ENCODE data around the gene KCNJ6. TPM values are rescaled to one million over a fixed set of nuclear protein-coding genes. Genes with fewer than 3 reads are reported as not detected.

KCNJ6 gene
- total RNA-seq, 1 experiment from 2014 or later: not detected

DNA sequence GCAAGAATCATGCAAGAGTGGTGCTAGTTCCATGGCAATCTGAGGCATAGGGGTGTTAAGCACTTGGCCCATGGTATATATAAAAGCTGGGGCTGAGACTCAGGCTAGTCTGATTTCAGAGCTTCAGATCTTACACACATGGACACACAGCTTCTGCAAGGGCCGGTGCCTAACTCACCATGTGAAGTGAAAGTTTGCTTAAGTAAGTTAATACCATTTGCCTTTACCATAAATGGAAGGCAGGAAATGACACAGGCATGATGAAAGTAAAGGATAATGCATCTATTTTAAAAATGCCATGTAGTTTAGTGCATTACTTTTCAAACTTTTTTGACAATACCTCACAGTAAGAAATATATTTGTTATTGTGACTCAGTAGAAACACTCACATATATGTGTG is 122.6 kb downstream of the KCNJ6 start:
- Histone ChIP-seq H3K4me1 (ENCODE audit: insufficient read depth, low read length, poor library complexity, severe bottlenecking) (no peaks in the 10 kb centered on the region), H3K36me3 (ENCODE audit: insufficient read depth, low read length, poor library complexity, severe bottlenecking) (no peaks in the 10 kb centered on the region), H3K27ac (ENCODE audit: low read depth, low read length, poor library complexity, severe bottlenecking) (no peak overlapping the region), H3K4me3 (ENCODE audit: low read depth, low read length, poor library complexity, severe bottlenecking) (no peak overlapping the region), H3K9me3 (ENCODE audit: low read depth, low read length, poor library complexity, severe bottlenecking) (no peaks in the 10 kb centered on the region), H3K27me3 (replicated peaks; ENCODE audit: insufficient read depth, low read depth, low read length, poor library complexity) (peaks cover 44% of the 10 kb centered on the region)
- CTCF ChIA-PET: interaction anchor here (0.8 kb wide), 1 partner anchor 82 kb away, joined by 3 read pairs; no protein-coding TSS in a partner anchor
- POLR2A ChIA-PET (ENCODE audit: low non-redundant PET): no interaction called here
- no peak for DNase-seq (ENCODE audit: low spot score)
- BruUV-seq (replicated peaks): no TSS peak
- intact Hi-C loops (cut with micrococcal nuclease; ENCODE audit: unreplicated experiment): no loop called here
- no peak for TF ChIP-seq CTCF (conservative IDR thresholded peaks at IDR 0.05; ENCODE audit: low read depth, low read length)
- no peak for TF ChIP-seq EZH2 (IDR thresholded peaks at IDR 0.05; ENCODE audit: borderline replicate concordance, low read depth, low read length, poor library complexity, severe bottlenecking)

DNA sequence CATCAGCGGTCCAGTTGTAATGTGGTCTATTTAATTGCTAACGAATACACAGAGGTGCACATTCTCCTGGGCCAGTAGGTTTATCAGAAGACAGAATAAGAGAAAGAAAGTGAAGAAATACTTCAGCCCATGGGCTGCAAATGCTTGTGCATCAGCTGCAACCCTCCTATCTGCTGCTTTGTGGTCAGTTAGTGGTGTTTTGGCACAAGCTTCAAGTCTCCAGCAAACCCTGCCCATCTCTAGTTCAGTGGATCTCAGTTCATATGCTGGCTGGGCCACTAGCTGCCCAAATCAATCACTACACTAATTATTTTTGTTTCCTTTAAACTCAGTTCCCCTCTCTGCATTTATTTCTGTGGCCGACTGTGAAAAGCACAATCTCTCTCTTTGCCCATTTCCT is 124.2 kb downstream of the KCNJ6 start:
- BruUV-seq (replicated peaks): no TSS peak
- H3K27me3 ChIP-seq (replicated peaks; ENCODE audit: insufficient read depth, low read depth, low read length, poor library complexity): peaks cover 32% of the 10 kb centered on the region
- ChIA-PET POLR2A (ENCODE audit: low non-redundant PET) (no interaction called here), CTCF (no interaction called here)
- no peak for DNase-seq (ENCODE audit: low spot score)
- TF ChIP-seq EZH2 (IDR thresholded peaks at IDR 0.05; ENCODE audit: borderline replicate concordance, low read depth, low read length, poor library complexity, severe bottlenecking) (no peak), CTCF (conservative IDR thresholded peaks at IDR 0.05; ENCODE audit: low read depth, low read length) (no peak)
- H3K4me3 ChIP-seq (ENCODE audit: low read depth, low read length, poor library complexity, severe bottlenecking): no peak overlapping the region
- intact Hi-C loops (cut with micrococcal nuclease; ENCODE audit: unreplicated experiment): no loop called here
- no peaks in the 10 kb centered on the region for H3K9me3 ChIP-seq (ENCODE audit: low read depth, low read length, poor library complexity, severe bottlenecking)
- H3K27ac ChIP-seq (ENCODE audit: low read depth, low read length, poor library complexity, severe bottlenecking): no peak overlapping the region
- H3K4me1 ChIP-seq (ENCODE audit: insufficient read depth, low read length, poor library complexity, severe bottlenecking): no peaks in the 10 kb centered on the region
- H3K36me3 ChIP-seq (ENCODE audit: insufficient read depth, low read length, poor library complexity, severe bottlenecking): no peaks in the 10 kb centered on the region

- ChIA-PET POLR2A (ENCODE audit: low non-redundant PET) (no interaction called here), CTCF (no interaction called here)
- Histone ChIP-seq H3K4me1 (ENCODE audit: insufficient read depth, low read length, poor library complexity, severe bottlenecking) (no peaks in the 10 kb centered on the region), H3K4me3 (ENCODE audit: low read depth, low read length, poor library complexity, severe bottlenecking) (no peak overlapping the region), H3K27ac (ENCODE audit: low read depth, low read length, poor library complexity, severe bottlenecking) (no peak overlapping the region), H3K36me3 (ENCODE audit: insufficient read depth, low read length, poor library complexity, severe bottlenecking) (no peaks in the 10 kb centered on the region), H3K27me3 (replicated peaks; ENCODE audit: insufficient read depth, low read depth, low read length, poor library complexity) (peaks cover 32% of the 10 kb centered on the region), H3K9me3 (ENCODE audit: low read depth, low read length, poor library complexity, severe bottlenecking) (no peaks in the 10 kb centered on the region)
- intact Hi-C loops (cut with micrococcal nuclease; ENCODE audit: unreplicated experiment): no loop called here
- no TSS peak for BruUV-seq (replicated peaks)
- no peak for TF ChIP-seq CTCF (conservative IDR thresholded peaks at IDR 0.05; ENCODE audit: low read depth, low read length)
- TF ChIP-seq EZH2 (IDR thresholded peaks at IDR 0.05; ENCODE audit: borderline replicate concordance, low read depth, low read length, poor library complexity, severe bottlenecking): no peak
- no peak for DNase-seq (ENCODE audit: low spot score)
Observed at GRCh38 chr21:37790905-37791304, 125.4 kb downstream of the KCNJ6 start.

Measured in A673 (cell line).